Measurements from ENCODE around the gene KCTD19. TPM values are rescaled to one million over a fixed set of nuclear protein-coding genes. Genes with fewer than 3 reads are reported as not detected.
"Not testable (repeated sequence)": the region's sequence is repeated elsewhere in the genome, so short reads cannot be mapped to it uniquely, and the experiment has no call there.

KCTD19 gene
- total and polyA plus RNA-seq, 2 donors (not counting 1 experiment from before 2014, with no cell fraction given) = 0.52 TPM; not detected in 1

DNA sequence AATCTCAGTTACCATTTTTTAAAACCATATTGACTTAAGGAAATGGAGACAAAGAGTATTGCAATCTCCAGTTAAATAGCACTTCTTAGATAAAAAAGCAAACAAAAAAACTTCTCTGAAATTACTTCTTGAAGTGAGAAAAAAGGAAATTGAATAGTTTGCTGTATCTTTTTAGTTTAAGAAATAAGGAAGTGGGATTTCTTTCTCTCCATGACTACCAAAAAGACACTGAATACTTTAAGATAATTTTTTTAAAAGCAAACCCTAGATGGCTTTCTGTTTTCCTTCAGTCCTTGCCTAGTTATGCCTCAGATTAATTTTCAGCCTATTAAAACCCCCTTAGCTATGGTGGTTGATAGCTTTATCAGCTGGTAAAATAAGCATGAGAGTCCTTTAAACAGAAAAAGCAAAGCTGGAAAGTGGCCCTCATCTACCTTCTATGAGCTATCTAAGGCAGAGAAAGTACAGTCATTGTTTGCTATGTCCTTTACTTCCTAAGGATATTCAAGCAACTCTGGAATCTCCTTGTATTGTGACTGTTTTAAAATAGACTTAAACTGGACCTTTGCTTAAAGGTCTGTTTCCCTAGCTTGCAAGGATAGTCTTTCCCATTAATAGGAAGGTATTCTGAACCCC is 38.2 kb upstream of the KCTD19 start:
- Histone ChIP-seq H2AFZ (ENCODE audit: insufficient read depth, low read depth, low read length, poor library complexity, severe bottlenecking) (peak overlapping the region; percentile 31), H3K9ac (ENCODE audit: low read length) (no peak overlapping the region), H3K4me2 (replicated peaks; ENCODE audit: low read depth, low read length, poor library complexity, severe bottlenecking) (peak overlapping the region; percentile 57), H3K79me2 (ENCODE audit: control insufficient read depth, insufficient read depth, low read length) (no peaks in the 10 kb centered on the region), H3K27ac (ENCODE audit: low read length in 2 of 2) (peak overlapping the region; percentile 55 to 79), H3K4me1 (ENCODE audit: control insufficient read depth in 2 of 2, insufficient read depth in 2 of 2, low read length in 2 of 2) (peaks cover 15 to 21% of the 10 kb centered on the region in 2 donors), H3K9me3 (ENCODE audit: control extremely low read depth in 1 of 3, control insufficient read depth in 2 of 3, insufficient read depth in 1 of 3, low read length in 2 of 3) (no peaks in the 10 kb centered on the region), H4K20me1 (ENCODE audit: control insufficient read depth, insufficient read depth, low read length, poor library complexity, severe bottlenecking) (no peaks in the 10 kb centered on the region), H3K4me3 (ENCODE audit: control extremely low read depth in 1 of 5, extremely low read depth in 1 of 5, insufficient read depth in 1 of 5, low read depth in 2 of 5, low read length in 4 of 5) (peak overlapping the region in 1 of 5 experiments; percentile 16), H3K27me3 (replicated peaks in 1 of 4; ENCODE audit: control extremely low read depth in 1 of 4, control insufficient read depth in 3 of 4, insufficient read depth in 4 of 4, low read length in 3 of 4) (peaks cover 0 to under 1% (median 0%) of the 10 kb centered on the region in 4 experiments), H3K36me3 (replicated peaks in 1 of 2; ENCODE audit: control extremely low read depth in 1 of 2, control insufficient read depth in 1 of 2, extremely low read depth in 1 of 2, insufficient read depth in 2 of 2, low read length in 1 of 2) (no peaks in the 10 kb centered on the region)
- CTCF ChIA-PET = interaction anchor here (0.7 to 1.0 kb wide), 3 partner anchors 9 to 35 kb away, joined by 3 to 5 read pairs (median 3); no protein-coding TSS in a partner anchor
- POLR2A ChIA-PET = no interaction called here
- TF ChIP-seq EZH2 (IDR thresholded peaks at IDR 0.05; ENCODE audit: borderline replicate concordance, insufficient read depth, low read depth, low read length, poor library complexity, severe bottlenecking) = no peak
- TF ChIP-seq, protein P1, sequence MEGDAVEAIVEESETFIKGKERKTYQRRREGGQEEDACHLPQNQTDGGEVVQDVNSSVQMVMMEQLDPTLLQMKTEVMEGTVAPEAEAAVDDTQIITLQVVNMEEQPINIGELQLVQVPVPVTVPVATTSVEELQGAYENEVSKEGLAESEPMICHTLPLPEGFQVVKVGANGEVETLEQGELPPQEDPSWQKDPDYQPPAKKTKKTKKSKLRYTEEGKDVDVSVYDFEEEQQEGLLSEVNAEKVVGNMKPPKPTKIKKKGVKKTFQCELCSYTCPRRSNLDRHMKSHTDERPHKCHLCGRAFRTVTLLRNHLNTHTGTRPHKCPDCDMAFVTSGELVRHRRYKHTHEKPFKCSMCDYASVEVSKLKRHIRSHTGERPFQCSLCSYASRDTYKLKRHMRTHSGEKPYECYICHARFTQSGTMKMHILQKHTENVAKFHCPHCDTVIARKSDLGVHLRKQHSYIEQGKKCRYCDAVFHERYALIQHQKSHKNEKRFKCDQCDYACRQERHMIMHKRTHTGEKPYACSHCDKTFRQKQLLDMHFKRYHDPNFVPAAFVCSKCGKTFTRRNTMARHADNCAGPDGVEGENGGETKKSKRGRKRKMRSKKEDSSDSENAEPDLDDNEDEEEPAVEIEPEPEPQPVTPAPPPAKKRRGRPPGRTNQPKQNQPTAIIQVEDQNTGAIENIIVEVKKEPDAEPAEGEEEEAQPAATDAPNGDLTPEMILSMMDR (IDR thresholded peaks at IDR 0.05) = no peak
- Mint-ChIP-seq H3K9me3 (ENCODE audit: insufficient read depth) (no peaks in the 10 kb centered on the region), H3K4me1 (peaks cover 17% of the 10 kb centered on the region), H3K27ac (peak overlapping the region; percentile 81), H3K4me3 (peak overlapping the region; percentile 49), H3K27me3 (no peaks in the 10 kb centered on the region)
- intact Hi-C loops (cut with micrococcal nuclease) = no loop called here
- peak; percentile 27 for DNase-seq
- peak; percentile 36 for ATAC-seq (ENCODE audit: low read depth)

DNA sequence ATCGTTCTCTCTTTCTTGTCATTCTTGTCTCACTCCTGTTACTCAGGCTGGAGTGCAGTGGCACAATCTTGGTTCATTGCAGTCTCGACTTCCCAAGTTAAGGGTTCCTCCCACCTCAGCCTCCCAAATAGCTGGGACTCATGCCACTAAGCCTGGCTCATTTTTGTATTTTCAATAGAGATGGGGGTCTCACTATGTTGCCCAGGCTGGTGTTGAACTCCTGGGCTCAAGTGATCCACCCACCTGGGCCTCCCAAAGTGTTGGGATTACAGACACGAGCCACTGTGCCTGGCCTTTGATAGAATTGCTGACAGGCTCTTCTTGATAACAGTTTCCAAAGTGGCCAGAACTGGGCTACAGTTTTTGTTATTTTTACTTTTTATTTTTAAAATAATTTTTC is 34.5 kb upstream of the KCTD19 start:
- H3K9ac ChIP-seq (ENCODE audit: low read length) = no peak overlapping the region
- H2AFZ ChIP-seq (ENCODE audit: insufficient read depth, low read depth, low read length, poor library complexity, severe bottlenecking) = no peak overlapping the region
- no peaks in the 10 kb centered on the region for H3K79me2 ChIP-seq (ENCODE audit: control insufficient read depth, insufficient read depth, low read length)
- no peaks in the 10 kb centered on the region for H3K9me3 ChIP-seq (ENCODE audit: control extremely low read depth in 1 of 3, control insufficient read depth in 2 of 3, insufficient read depth in 1 of 3, low read length in 2 of 3)
- ChIA-PET CTCF (no interaction called here), POLR2A (no interaction called here)
- peaks cover 13 to 16% of the 10 kb centered on the region in 2 donors for H3K4me1 ChIP-seq (ENCODE audit: control insufficient read depth in 2 of 2, insufficient read depth in 2 of 2, low read length in 2 of 2)
- H3K4me2 ChIP-seq (replicated peaks; ENCODE audit: low read depth, low read length, poor library complexity, severe bottlenecking) = no peak overlapping the region
- intact Hi-C loops (cut with micrococcal nuclease) = no loop called here
- H3K4me1 Mint-ChIP-seq = peaks cover 17% of the 10 kb centered on the region
- no peak overlapping the region for H3K4me3 Mint-ChIP-seq
- ATAC-seq (ENCODE audit: low read depth) (no peak), DNase-seq (no peak)
- H3K9me3 Mint-ChIP-seq (ENCODE audit: insufficient read depth) = no peaks in the 10 kb centered on the region
- H3K27ac ChIP-seq (ENCODE audit: low read length in 2 of 2) = no peak overlapping the region
- H3K36me3 ChIP-seq (replicated peaks in 1 of 2; ENCODE audit: control extremely low read depth in 1 of 2, control insufficient read depth in 1 of 2, extremely low read depth in 1 of 2, insufficient read depth in 2 of 2, low read length in 1 of 2) = no peaks in the 10 kb centered on the region
- H4K20me1 ChIP-seq (ENCODE audit: control insufficient read depth, insufficient read depth, low read length, poor library complexity, severe bottlenecking) = no peaks in the 10 kb centered on the region
- no peak overlapping the region for H3K27ac Mint-ChIP-seq
- H3K27me3 ChIP-seq (replicated peaks in 1 of 4; ENCODE audit: control extremely low read depth in 1 of 4, control insufficient read depth in 3 of 4, insufficient read depth in 4 of 4, low read length in 3 of 4) = peaks cover 0 to 3% (median 1%) of the 10 kb centered on the region in 4 experiments
- H3K4me3 ChIP-seq (ENCODE audit: control extremely low read depth in 1 of 5, extremely low read depth in 1 of 5, insufficient read depth in 1 of 5, low read depth in 2 of 5, low read length in 4 of 5) = no peak overlapping the region
- 100% methylated on average over 2 of the region's 3 CpGs for WGBS (ENCODE audit: insufficient coverage)
- peaks cover 9% of the 10 kb centered on the region for H3K27me3 Mint-ChIP-seq
- TF ChIP-seq, protein P1 (IDR thresholded peaks at IDR 0.05) = no peak
- TF ChIP-seq EZH2 (IDR thresholded peaks at IDR 0.05; ENCODE audit: borderline replicate concordance, insufficient read depth, low read depth, low read length, poor library complexity, severe bottlenecking) = no peak

DNA sequence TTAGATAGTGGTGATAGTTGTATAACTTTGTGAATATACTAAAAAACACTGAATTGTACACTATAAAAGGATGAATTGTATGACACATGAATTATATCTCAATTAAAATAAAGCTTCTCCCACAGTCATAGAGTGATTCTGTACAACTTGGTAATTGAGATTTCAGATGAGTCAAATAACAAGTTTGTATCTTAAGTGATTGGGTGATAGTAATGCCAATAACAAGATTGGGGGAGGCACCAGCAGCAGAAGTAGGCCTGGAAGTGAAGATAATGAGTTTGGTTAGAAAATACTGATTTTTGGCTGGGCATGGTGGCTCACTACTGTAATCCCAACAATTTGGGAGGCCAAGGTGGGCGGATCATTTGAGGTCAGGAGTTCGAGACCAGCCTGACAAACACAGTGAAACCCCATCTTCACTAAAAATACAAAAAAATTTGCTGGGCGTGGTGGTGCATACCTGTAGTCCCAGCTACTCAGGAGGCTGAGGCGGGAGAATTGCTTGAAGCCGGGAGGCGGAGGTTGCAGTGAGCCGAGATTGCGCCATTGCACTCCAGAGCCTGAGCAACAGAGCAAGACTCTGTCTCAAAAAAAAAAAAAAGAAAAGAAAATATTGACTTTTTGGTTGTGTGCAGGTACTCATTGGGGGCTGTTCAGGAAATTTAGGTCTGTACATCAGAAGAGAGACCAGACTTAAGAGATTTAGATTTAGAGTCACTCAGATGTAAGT is 33.2 kb upstream of the KCTD19 start:
- H3K4me1 Mint-ChIP-seq; H3K9me3 ChIP-seq (ENCODE audit: control extremely low read depth in 1 of 3, control insufficient read depth in 2 of 3, insufficient read depth in 1 of 3, low read length in 2 of 3); H3K79me2 ChIP-seq (ENCODE audit: control insufficient read depth, insufficient read depth, low read length); H2AFZ ChIP-seq (ENCODE audit: insufficient read depth, low read depth, low read length, poor library complexity, severe bottlenecking); intact Hi-C loops (cut with micrococcal nuclease); H3K4me1 ChIP-seq (ENCODE audit: control insufficient read depth in 2 of 2, insufficient read depth in 2 of 2, low read length in 2 of 2); H3K4me3 Mint-ChIP-seq; POLR2A ChIA-PET; H3K36me3 ChIP-seq (replicated peaks in 1 of 2; ENCODE audit: control extremely low read depth in 1 of 2, control insufficient read depth in 1 of 2, extremely low read depth in 1 of 2, insufficient read depth in 2 of 2, low read length in 1 of 2); H3K4me3 ChIP-seq (ENCODE audit: control extremely low read depth in 1 of 5, extremely low read depth in 1 of 5, insufficient read depth in 1 of 5, low read depth in 2 of 5, low read length in 4 of 5); DNase-seq; H3K9ac ChIP-seq (ENCODE audit: low read length); ATAC-seq (ENCODE audit: low read depth); H3K27ac Mint-ChIP-seq; H3K27me3 ChIP-seq (replicated peaks in 1 of 4; ENCODE audit: control extremely low read depth in 1 of 4, control insufficient read depth in 3 of 4, insufficient read depth in 4 of 4, low read length in 3 of 4); H3K9me3 Mint-ChIP-seq (ENCODE audit: insufficient read depth); H3K4me2 ChIP-seq (replicated peaks; ENCODE audit: low read depth, low read length, poor library complexity, severe bottlenecking); H4K20me1 ChIP-seq (ENCODE audit: control insufficient read depth, insufficient read depth, low read length, poor library complexity, severe bottlenecking); H3K27ac ChIP-seq (ENCODE audit: low read length in 2 of 2): not testable (repeated sequence)
- CTCF ChIA-PET = interaction anchor here (0.8 kb wide), 1 partner anchor 22 kb away, joined by 3 read pairs; no protein-coding TSS in a partner anchor
- peaks cover 14% of the 10 kb centered on the region for H3K27me3 Mint-ChIP-seq
- 97% methylated on average over 6 of the region's 8 CpGs for WGBS (ENCODE audit: insufficient coverage)

All from B cell (primary cell).